Upper lobe of right lung (tissue), 1 donor: ENCODE measurements around the gene SAPCD1. TPM values are rescaled to one million over a fixed set of nuclear protein-coding genes. Genes with fewer than 3 reads are reported as not detected.

Source experiments
- ATAC-seq: fragments of 200-7000 bp; cut with Tn5 transposase; one replicate; pipeline ENCODE4 v1.9.1; 2020; ENCODE audit warnings: mild to moderate bottlenecking, moderate library complexity
- DNase-seq: peaks from one replicate; pipeline ENCODE4 v3.0.0-alpha.2; 2020
- H3K27ac ChIP-seq: fragments of 200-600 bp; one replicate; pipeline ENCODE4 v1.8.0; 2022
- H3K27me3 ChIP-seq: fragments of 200-600 bp; one replicate; pipeline ENCODE4 v1.8.0; 2022; ENCODE audit warnings: mild to moderate bottlenecking
- H3K36me3 ChIP-seq: fragments of 200-600 bp; one replicate; pipeline ENCODE4 v1.8.0; 2022
- H3K4me1 ChIP-seq: fragments of 200-600 bp; one replicate; pipeline ENCODE4 v1.8.0; 2022
- H3K4me3 ChIP-seq: fragments of 200-600 bp; one replicate; pipeline ENCODE4 v1.8.0; 2022; ENCODE audit warnings: mild to moderate bottlenecking
- H3K9me3 ChIP-seq: fragments of 200-600 bp; one replicate; pipeline ENCODE4 v1.8.0; 2022
- intact Hi-C: fragments of 100-400 bp; cut with DNase I; formaldehyde crosslinking; loops from one replicate; pipeline ENCODE4 v1.11.0; 2022
- total RNA-seq: library from RNA; stranded (reverse); fragmentation: NEBNext Ultra II Directional; extraction: Animal tissue kit (Norgen Biotek cat#: 25700); gene quantifications from one replicate; pipeline ENCODE4 v1.2.1, GENCODE V29; 2021
- TF ChIP-seq, protein P1 (sequence below): fragments of 200-600 bp; IDR thresholded peaks from one replicate; pipeline ENCODE4 v1.8.0; 2022; ENCODE audit warnings: antibody characterized with exemption
- donor health status: DM: no; HTN: yes; CAD: no; lungs with severe emphysema.

The SAPCD1 gene
- total RNA-seq, 1 donor from 2014 or later = 2.6 TPM

DNA sequence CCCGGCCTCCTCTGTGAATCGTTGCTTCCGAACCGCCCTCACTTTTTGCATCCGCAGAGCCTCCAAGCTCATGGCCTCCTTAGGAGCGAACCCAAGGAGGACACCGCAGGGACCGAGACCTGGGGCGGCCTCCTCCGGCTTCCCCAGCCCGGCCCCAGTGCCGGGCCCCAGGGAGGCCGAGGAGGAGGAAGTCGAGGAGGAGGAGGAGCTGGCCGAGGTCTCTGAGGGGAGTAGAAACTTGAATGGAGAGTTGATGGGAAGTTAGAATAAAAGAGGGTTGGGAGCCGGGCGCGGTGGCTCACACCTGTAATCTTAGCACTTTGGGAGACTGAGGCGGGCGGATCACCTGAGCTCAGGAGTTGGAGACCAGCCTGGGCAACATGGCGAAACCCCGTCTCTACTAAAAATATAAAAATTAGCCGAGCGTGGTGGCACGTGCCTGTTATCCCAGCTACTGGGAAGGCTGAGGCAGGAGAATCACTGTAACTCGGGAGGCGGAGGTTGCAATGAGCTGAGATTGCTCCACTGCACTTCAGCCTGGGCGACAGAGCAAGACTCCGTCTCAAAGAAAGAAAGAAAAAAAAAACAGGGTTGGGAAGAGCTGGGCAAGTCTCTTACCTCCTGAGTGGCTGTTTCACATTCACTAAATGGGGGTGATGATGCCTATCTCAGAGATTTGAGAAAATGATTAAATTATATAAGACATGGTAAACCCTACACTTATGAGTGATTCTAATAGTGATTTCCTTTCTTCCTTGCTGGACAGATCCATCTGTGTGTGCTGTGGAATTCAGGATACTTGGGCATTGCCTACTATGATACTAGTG, 21.8 kb upstream of the SAPCD1 start:
- no peaks in the 10 kb centered on the region for H3K36me3 ChIP-seq
- TF ChIP-seq, protein P1, sequence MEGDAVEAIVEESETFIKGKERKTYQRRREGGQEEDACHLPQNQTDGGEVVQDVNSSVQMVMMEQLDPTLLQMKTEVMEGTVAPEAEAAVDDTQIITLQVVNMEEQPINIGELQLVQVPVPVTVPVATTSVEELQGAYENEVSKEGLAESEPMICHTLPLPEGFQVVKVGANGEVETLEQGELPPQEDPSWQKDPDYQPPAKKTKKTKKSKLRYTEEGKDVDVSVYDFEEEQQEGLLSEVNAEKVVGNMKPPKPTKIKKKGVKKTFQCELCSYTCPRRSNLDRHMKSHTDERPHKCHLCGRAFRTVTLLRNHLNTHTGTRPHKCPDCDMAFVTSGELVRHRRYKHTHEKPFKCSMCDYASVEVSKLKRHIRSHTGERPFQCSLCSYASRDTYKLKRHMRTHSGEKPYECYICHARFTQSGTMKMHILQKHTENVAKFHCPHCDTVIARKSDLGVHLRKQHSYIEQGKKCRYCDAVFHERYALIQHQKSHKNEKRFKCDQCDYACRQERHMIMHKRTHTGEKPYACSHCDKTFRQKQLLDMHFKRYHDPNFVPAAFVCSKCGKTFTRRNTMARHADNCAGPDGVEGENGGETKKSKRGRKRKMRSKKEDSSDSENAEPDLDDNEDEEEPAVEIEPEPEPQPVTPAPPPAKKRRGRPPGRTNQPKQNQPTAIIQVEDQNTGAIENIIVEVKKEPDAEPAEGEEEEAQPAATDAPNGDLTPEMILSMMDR = no peak
- peaks cover 36% of the 10 kb centered on the region for H3K4me1 ChIP-seq
- H3K4me3 ChIP-seq = peak overlapping the region; percentile 83
- DNase-seq (peak; percentile 81), ATAC-seq (peak; percentile 6)
- H3K27ac ChIP-seq = peak overlapping the region; percentile 43
- no peaks in the 10 kb centered on the region for H3K9me3 ChIP-seq
- no peaks in the 10 kb centered on the region for H3K27me3 ChIP-seq
- intact Hi-C loops = no loop called here

DNA sequence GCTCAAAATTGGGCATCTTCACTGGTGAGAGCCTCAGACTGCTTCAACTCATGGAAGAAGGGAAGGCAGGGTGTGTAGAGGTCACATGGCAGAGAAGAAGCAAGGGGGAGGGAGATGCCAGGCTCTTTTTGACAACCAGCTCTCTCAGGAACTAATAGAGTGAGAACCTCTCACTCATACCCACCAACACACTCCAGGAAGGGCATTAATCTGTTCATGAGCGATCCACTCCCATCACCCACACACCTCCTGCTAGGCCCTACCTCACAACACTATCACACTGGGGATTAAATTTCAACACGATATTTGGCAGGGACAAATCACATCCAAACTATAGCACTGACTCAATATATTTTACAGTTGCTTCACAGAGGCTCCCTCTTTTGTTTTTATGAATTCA, 20.6 kb upstream of the SAPCD1 start:
- Histone ChIP-seq H3K9me3 (no peaks in the 10 kb centered on the region), H3K27me3 (no peaks in the 10 kb centered on the region), H3K27ac (no peak overlapping the region), H3K4me3 (no peak overlapping the region), H3K4me1 (peaks cover 33% of the 10 kb centered on the region), H3K36me3 (no peaks in the 10 kb centered on the region)
- ATAC-seq (no peak), DNase-seq (no peak)
- intact Hi-C loops = no loop called here
- TF ChIP-seq, protein P1 = no peak

DNA sequence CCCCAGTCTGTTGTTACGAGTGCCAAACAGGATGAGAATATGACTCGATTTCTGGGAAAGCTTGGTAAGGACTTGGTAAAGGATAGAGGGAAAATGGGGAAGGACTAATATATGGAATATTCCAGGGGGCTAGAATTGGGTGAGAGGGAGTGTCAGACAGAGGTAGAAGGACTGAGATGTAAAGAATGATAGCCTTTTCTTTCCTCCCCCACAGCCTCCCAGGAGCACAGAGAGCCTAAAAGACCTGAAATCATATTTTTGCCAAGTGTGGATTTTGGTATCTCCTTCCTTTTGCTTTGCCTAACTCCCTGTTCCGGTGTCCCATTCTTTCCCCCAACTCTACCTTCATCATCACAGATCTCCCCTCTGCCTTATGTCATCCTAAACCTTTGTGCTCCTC, 19.6 kb upstream of the SAPCD1 start:
- DNase-seq = no peak
- TF ChIP-seq, protein P1 = no peak
- Histone ChIP-seq H3K36me3 (no peaks in the 10 kb centered on the region), H3K9me3 (no peaks in the 10 kb centered on the region), H3K4me3 (no peak overlapping the region), H3K4me1 (peaks cover 23% of the 10 kb centered on the region), H3K27me3 (no peaks in the 10 kb centered on the region), H3K27ac (no peak overlapping the region)
- no peak for ATAC-seq
- intact Hi-C loops = no loop called here

DNA sequence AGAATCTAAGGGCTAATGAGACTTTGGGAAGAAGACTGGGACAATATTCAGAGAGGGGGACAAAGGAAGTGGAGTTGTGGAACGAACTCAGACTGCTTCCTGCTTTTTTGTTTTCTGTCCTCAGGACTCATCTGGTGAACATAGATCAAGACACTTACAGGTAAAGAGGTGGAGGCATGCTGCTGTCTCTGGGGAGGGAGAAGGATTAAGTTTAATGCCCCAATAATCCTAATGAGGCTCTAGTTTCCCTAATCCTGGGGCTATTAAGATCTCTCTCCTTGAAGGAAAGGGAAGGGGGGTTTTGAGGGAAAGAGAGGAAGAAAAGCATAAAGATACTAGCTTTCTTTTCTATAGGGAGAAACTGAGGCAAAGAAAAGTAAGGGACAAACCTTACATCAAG, 18.0 kb upstream of the SAPCD1 start:
- intact Hi-C loops = no loop called here
- Histone ChIP-seq H3K4me1 (peaks cover 8% of the 10 kb centered on the region), H3K4me3 (no peak overlapping the region), H3K9me3 (no peaks in the 10 kb centered on the region), H3K36me3 (no peaks in the 10 kb centered on the region), H3K27ac (no peak overlapping the region), H3K27me3 (no peaks in the 10 kb centered on the region)
- ATAC-seq (no peak), DNase-seq (no peak)
- TF ChIP-seq, protein P1 = no peak

DNA sequence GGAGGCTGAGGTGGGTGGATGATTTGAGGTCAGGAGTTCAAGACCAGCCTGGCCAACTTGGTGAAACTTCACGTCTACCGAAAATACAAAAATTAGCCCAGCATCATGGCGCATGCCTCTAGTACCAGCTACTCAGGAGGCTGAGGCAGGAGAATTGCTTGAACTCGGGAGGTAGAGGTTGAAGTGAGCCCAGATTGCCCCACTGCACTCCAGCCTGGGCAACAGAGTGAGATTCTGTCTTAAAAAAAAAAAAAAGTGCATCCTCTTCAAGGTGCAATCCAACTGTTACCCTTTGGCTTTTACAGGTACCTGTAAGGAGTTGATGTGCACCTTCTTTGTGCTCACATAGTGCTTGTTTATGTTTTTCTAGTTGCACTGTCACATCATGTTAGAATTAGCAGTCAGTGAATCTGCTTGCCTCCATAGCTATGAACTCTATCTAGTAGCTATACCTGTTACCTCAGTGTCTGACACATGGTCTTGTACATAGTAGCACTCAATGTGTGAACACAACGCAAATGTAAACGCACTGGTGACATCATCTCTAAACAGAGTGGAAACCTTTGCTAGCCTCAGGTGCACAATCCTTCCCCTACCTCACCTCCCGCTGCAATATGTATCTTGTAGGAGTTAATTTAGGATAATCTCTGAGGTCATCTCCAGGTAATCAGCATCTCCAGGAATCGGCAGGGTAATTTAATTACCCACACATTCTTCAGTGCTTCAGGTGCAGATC, 13.0 kb upstream of the SAPCD1 start:
- H3K27me3 ChIP-seq = no peaks in the 10 kb centered on the region
- no peak overlapping the region for H3K4me3 ChIP-seq
- no peaks in the 10 kb centered on the region for H3K36me3 ChIP-seq
- intact Hi-C loops = no loop called here
- DNase-seq = no peak
- TF ChIP-seq, protein P1 = no peak
- ATAC-seq = no peak
- H3K27ac ChIP-seq = no peak overlapping the region
- no peaks in the 10 kb centered on the region for H3K4me1 ChIP-seq
- no peaks in the 10 kb centered on the region for H3K9me3 ChIP-seq
